Measurements from ENCODE around the gene FOXB2. TPM values are rescaled to one million over a fixed set of nuclear protein-coding genes. Genes with fewer than 3 reads are reported as not detected.
"Not testable (repeated sequence)": the region's sequence is repeated elsewhere in the genome, so short reads cannot be mapped to it uniquely, and the experiment has no call there.

Gene FOXB2
- total RNA-seq, 1 experiment from 2014 or later, result not detected

- no peak for DNase-seq
- no peaks in the 10 kb centered on the region for H3K4me1 ChIP-seq (ENCODE audit: low read length)
- no peak overlapping the region for H2AFZ ChIP-seq (ENCODE audit: low read length)
- no peak overlapping the region for H3K27ac ChIP-seq (ENCODE audit: low read length)
- H3K79me2 ChIP-seq (ENCODE audit: low read length), result no peaks in the 10 kb centered on the region
- H3K9ac ChIP-seq (ENCODE audit: low read length), result no peak overlapping the region
- no peak overlapping the region for H3K4me2 ChIP-seq (ENCODE audit: low read depth, low read length, poor library complexity, severe bottlenecking)
- H3K4me3 ChIP-seq (ENCODE audit: low read length), result no peak overlapping the region
- no peaks in the 10 kb centered on the region for H3K9me2 ChIP-seq (replicated peaks; ENCODE audit: insufficient read depth, low read length)
- no peaks in the 10 kb centered on the region for H3K27me3 ChIP-seq (ENCODE audit: low read length)
- no peaks in the 10 kb centered on the region for H4K20me1 ChIP-seq (ENCODE audit: insufficient read depth, low read depth, low read length)
- H3K36me3 ChIP-seq (ENCODE audit: insufficient read depth, low read length), result no peaks in the 10 kb centered on the region
- H3K9me3 ChIP-seq (ENCODE audit: low read length), result no peaks in the 10 kb centered on the region
These were observed 4.3 kb downstream of the FOXB2 start for GRCh38 chr9:77023726-77024125.

GRCh38 chr9:77024776-77025545, 5.5 kb downstream of the FOXB2 start:
- no peaks in the 10 kb centered on the region for H3K36me3 ChIP-seq (ENCODE audit: insufficient read depth, low read length)
- no peaks in the 10 kb centered on the region for H3K9me2 ChIP-seq (replicated peaks; ENCODE audit: insufficient read depth, low read length)
- H3K27ac ChIP-seq (ENCODE audit: low read length), result no peak overlapping the region
- no peak overlapping the region for H3K4me2 ChIP-seq (ENCODE audit: low read depth, low read length, poor library complexity, severe bottlenecking)
- no peaks in the 10 kb centered on the region for H3K4me1 ChIP-seq (ENCODE audit: low read length)
- no peaks in the 10 kb centered on the region for H3K27me3 ChIP-seq (ENCODE audit: low read length)
- no peak overlapping the region for H2AFZ ChIP-seq (ENCODE audit: low read length)
- H3K79me2 ChIP-seq (ENCODE audit: low read length), result no peaks in the 10 kb centered on the region
- H3K9ac ChIP-seq (ENCODE audit: low read length), result no peak overlapping the region
- no peaks in the 10 kb centered on the region for H4K20me1 ChIP-seq (ENCODE audit: insufficient read depth, low read depth, low read length)
- H3K9me3 ChIP-seq (ENCODE audit: low read length), result no peaks in the 10 kb centered on the region
- no peak for DNase-seq
- H3K4me3 ChIP-seq (ENCODE audit: low read length), result no peak overlapping the region

- Histone ChIP-seq H3K4me2 (ENCODE audit: low read depth, low read length, poor library complexity, severe bottlenecking) (no peak overlapping the region), H3K4me1 (ENCODE audit: low read length) (no peaks in the 10 kb centered on the region), H3K36me3 (ENCODE audit: insufficient read depth, low read length) (no peaks in the 10 kb centered on the region), H3K9ac (ENCODE audit: low read length) (no peak overlapping the region), H4K20me1 (ENCODE audit: insufficient read depth, low read depth, low read length) (no peaks in the 10 kb centered on the region), H3K27me3 (ENCODE audit: low read length) (no peaks in the 10 kb centered on the region), H3K9me3 (ENCODE audit: low read length) (no peaks in the 10 kb centered on the region), H3K9me2 (replicated peaks; ENCODE audit: insufficient read depth, low read length) (no peaks in the 10 kb centered on the region), H2AFZ (ENCODE audit: low read length) (no peak overlapping the region), H3K79me2 (ENCODE audit: low read length) (no peaks in the 10 kb centered on the region), H3K4me3 (ENCODE audit: low read length) (no peak overlapping the region), H3K27ac (ENCODE audit: low read length) (no peak overlapping the region)
- DNase-seq, result no peak
These were observed 9.0 kb downstream of the FOXB2 start for GRCh38 chr9:77028478-77028877.

GRCh38 chr9:77030045-77030444, 10.6 kb downstream of the FOXB2 start:
- no peak overlapping the region for H3K27ac ChIP-seq (ENCODE audit: low read length)
- no peak for DNase-seq

GRCh38 chr9:77038281-77039036, 19.0 kb downstream of the FOXB2 start:
- H3K9me2 ChIP-seq (replicated peaks; ENCODE audit: insufficient read depth, low read length), result no peaks in the 10 kb centered on the region
- no peaks in the 10 kb centered on the region for H3K9me3 ChIP-seq (ENCODE audit: low read length)
- no peak overlapping the region for H3K4me3 ChIP-seq (ENCODE audit: low read length)
- H3K79me2 ChIP-seq (ENCODE audit: low read length), result no peaks in the 10 kb centered on the region
- no peak for DNase-seq
- no peak overlapping the region for H3K4me2 ChIP-seq (ENCODE audit: low read depth, low read length, poor library complexity, severe bottlenecking)
- H2AFZ ChIP-seq (ENCODE audit: low read length), result no peak overlapping the region
- H3K27ac ChIP-seq (ENCODE audit: low read length), result no peak overlapping the region
- no peaks in the 10 kb centered on the region for H4K20me1 ChIP-seq (ENCODE audit: insufficient read depth, low read depth, low read length)
- no peak overlapping the region for H3K9ac ChIP-seq (ENCODE audit: low read length)
- no peaks in the 10 kb centered on the region for H3K4me1 ChIP-seq (ENCODE audit: low read length)
- no peaks in the 10 kb centered on the region for H3K36me3 ChIP-seq (ENCODE audit: insufficient read depth, low read length)
- H3K27me3 ChIP-seq (ENCODE audit: low read length), result no peaks in the 10 kb centered on the region

More at GRCh38 chr9:77030045-77030444, 10.6 kb downstream of the FOXB2 start:
- Histone ChIP-seq H3K79me2 (ENCODE audit: low read length) (no peaks in the 10 kb centered on the region), H3K4me3 (ENCODE audit: low read length) (no peak overlapping the region), H3K27me3 (ENCODE audit: low read length) (no peaks in the 10 kb centered on the region), H3K4me1 (ENCODE audit: low read length) (no peaks in the 10 kb centered on the region), H3K36me3 (ENCODE audit: insufficient read depth, low read length) (no peaks in the 10 kb centered on the region), H3K9ac (ENCODE audit: low read length) (no peak overlapping the region), H3K4me2 (ENCODE audit: low read depth, low read length, poor library complexity, severe bottlenecking) (no peak overlapping the region), H4K20me1 (ENCODE audit: insufficient read depth, low read depth, low read length) (no peaks in the 10 kb centered on the region), H2AFZ (ENCODE audit: low read length) (no peak overlapping the region), H3K9me2 (replicated peaks; ENCODE audit: insufficient read depth, low read length) (no peaks in the 10 kb centered on the region), H3K9me3 (ENCODE audit: low read length) (no peaks in the 10 kb centered on the region)

- H3K4me3 ChIP-seq (ENCODE audit: low read length), result no peak overlapping the region
- H3K9me3 ChIP-seq (ENCODE audit: low read length), result no peaks in the 10 kb centered on the region
- H3K36me3 ChIP-seq (ENCODE audit: insufficient read depth, low read length), result no peaks in the 10 kb centered on the region
- H2AFZ ChIP-seq (ENCODE audit: low read length), result no peak overlapping the region
- no peak overlapping the region for H3K4me2 ChIP-seq (ENCODE audit: low read depth, low read length, poor library complexity, severe bottlenecking)
- no peaks in the 10 kb centered on the region for H4K20me1 ChIP-seq (ENCODE audit: insufficient read depth, low read depth, low read length)
- no peaks in the 10 kb centered on the region for H3K9me2 ChIP-seq (replicated peaks; ENCODE audit: insufficient read depth, low read length)
- no peak overlapping the region for H3K27ac ChIP-seq (ENCODE audit: low read length)
- H3K27me3 ChIP-seq (ENCODE audit: low read length), result no peaks in the 10 kb centered on the region
- no peaks in the 10 kb centered on the region for H3K4me1 ChIP-seq (ENCODE audit: low read length)
- no peak for DNase-seq
- H3K79me2 ChIP-seq (ENCODE audit: low read length), result no peaks in the 10 kb centered on the region
- H3K9ac ChIP-seq (ENCODE audit: low read length), result no peak overlapping the region
These were observed 20.9 kb downstream of the FOXB2 start for GRCh38 chr9:77040340-77040739.

- not testable (repeated sequence) for H3K4me2 ChIP-seq (ENCODE audit: low read depth, low read length, poor library complexity, severe bottlenecking); H2AFZ ChIP-seq (ENCODE audit: low read length); H3K9ac ChIP-seq (ENCODE audit: low read length); H3K36me3 ChIP-seq (ENCODE audit: insufficient read depth, low read length); DNase-seq; H3K9me3 ChIP-seq (ENCODE audit: low read length); H3K9me2 ChIP-seq (replicated peaks; ENCODE audit: insufficient read depth, low read length); H3K27me3 ChIP-seq (ENCODE audit: low read length); H3K27ac ChIP-seq (ENCODE audit: low read length); H3K4me1 ChIP-seq (ENCODE audit: low read length); H4K20me1 ChIP-seq (ENCODE audit: insufficient read depth, low read depth, low read length); H3K4me3 ChIP-seq (ENCODE audit: low read length); H3K79me2 ChIP-seq (ENCODE audit: low read length)
These were observed 24.3 kb downstream of the FOXB2 start for GRCh38 chr9:77043743-77044142.

GRCh38 chr9:77060681-77061080, 41.2 kb downstream of the FOXB2 start:
- H3K4me1 ChIP-seq (ENCODE audit: low read length); DNase-seq; H3K4me3 ChIP-seq (ENCODE audit: low read length); H3K9ac ChIP-seq (ENCODE audit: low read length); H3K9me2 ChIP-seq (replicated peaks; ENCODE audit: insufficient read depth, low read length); H3K4me2 ChIP-seq (ENCODE audit: low read depth, low read length, poor library complexity, severe bottlenecking); H4K20me1 ChIP-seq (ENCODE audit: insufficient read depth, low read depth, low read length); H3K9me3 ChIP-seq (ENCODE audit: low read length); H3K27me3 ChIP-seq (ENCODE audit: low read length); H3K36me3 ChIP-seq (ENCODE audit: insufficient read depth, low read length); H3K79me2 ChIP-seq (ENCODE audit: low read length); H3K27ac ChIP-seq (ENCODE audit: low read length); H2AFZ ChIP-seq (ENCODE audit: low read length): not testable (repeated sequence)

Data from Karpas-422 (cell line).